VCaP (cell line): ENCODE measurements around the gene IQCM.

Experiments used
- H3K27ac ChIP-seq: fragments of 450-650 bp; 2 replicates; pipeline ENCODE4 v1.5.1; 2017
- TF ChIP-seq, protein P1 (sequence below): fragments of 450-650 bp; conservative IDR thresholded peaks from 2 replicates; pipeline ENCODE4 v1.5.1; 2017; ENCODE audit warnings: mild to moderate bottlenecking, moderate library complexity

The IQCM gene

GRCh38 chr4:149751174-149751573, 64.5 kb downstream of the IQCM start:
- TF ChIP-seq, protein P1, sequence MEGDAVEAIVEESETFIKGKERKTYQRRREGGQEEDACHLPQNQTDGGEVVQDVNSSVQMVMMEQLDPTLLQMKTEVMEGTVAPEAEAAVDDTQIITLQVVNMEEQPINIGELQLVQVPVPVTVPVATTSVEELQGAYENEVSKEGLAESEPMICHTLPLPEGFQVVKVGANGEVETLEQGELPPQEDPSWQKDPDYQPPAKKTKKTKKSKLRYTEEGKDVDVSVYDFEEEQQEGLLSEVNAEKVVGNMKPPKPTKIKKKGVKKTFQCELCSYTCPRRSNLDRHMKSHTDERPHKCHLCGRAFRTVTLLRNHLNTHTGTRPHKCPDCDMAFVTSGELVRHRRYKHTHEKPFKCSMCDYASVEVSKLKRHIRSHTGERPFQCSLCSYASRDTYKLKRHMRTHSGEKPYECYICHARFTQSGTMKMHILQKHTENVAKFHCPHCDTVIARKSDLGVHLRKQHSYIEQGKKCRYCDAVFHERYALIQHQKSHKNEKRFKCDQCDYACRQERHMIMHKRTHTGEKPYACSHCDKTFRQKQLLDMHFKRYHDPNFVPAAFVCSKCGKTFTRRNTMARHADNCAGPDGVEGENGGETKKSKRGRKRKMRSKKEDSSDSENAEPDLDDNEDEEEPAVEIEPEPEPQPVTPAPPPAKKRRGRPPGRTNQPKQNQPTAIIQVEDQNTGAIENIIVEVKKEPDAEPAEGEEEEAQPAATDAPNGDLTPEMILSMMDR: no peak

GRCh38 chr4:149749784-149750183, 65.9 kb downstream of the IQCM start:
- TF ChIP-seq, protein P1: no peak
- no peak overlapping the region for H3K27ac ChIP-seq

More at GRCh38 chr4:149751174-149751573, 64.5 kb downstream of the IQCM start:
- H3K27ac ChIP-seq: no peak overlapping the region

GRCh38 chr4:149747646-149748045, 68.0 kb downstream of the IQCM start:
- TF ChIP-seq, protein P1: no peak
- no peak overlapping the region for H3K27ac ChIP-seq

GRCh38 chr4:149746276-149746675, 69.4 kb downstream of the IQCM start:
- TF ChIP-seq, protein P1: no peak
- H3K27ac ChIP-seq: no peak overlapping the region

- no peak overlapping the region for H3K27ac ChIP-seq
- TF ChIP-seq, protein P1: no peak
These were observed 74.3 kb downstream of the IQCM start for GRCh38 chr4:149741186-149741831.

DNA sequence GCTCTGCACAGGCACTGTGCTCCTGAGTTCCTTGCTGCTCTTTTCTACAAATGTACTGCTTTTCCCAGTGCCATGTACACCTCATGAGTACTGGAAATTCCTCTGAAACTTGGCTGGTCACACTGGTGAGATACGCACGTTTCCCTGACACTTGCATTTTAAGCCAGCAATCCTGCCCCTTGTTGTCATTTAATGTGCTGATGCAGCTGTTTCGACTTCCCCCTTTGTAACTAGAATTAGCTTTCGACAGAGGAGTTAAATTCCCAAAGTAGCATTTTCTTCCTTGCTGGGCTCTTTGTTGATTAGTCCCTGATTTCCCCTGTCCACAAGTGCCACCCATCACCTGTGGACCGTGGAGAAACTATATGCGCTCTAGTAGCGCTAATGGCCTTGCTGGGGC, 77.5 kb downstream of the IQCM start:
- TF ChIP-seq, protein P1: no peak
- H3K27ac ChIP-seq: no peak overlapping the region

GRCh38 chr4:149735796-149736195, 79.8 kb downstream of the IQCM start:
- H3K27ac ChIP-seq: no peak overlapping the region
- TF ChIP-seq, protein P1: 0 out of 2 replicates have a peak, but pooled peaks have one; percentile 33
